HG02588 (cell line): ENCODE results near the gene TLCD3B.

Source experiments
- ATAC-seq: cut with Tn5 transposase; IDR thresholded peaks from one replicate; pipeline ENCODE4 v1.9.1; 2021; ENCODE audit warnings: mild to moderate bottlenecking, moderate library complexity; ENCODE audit not compliant: unreplicated experiment

TLCD3B gene

DNA sequence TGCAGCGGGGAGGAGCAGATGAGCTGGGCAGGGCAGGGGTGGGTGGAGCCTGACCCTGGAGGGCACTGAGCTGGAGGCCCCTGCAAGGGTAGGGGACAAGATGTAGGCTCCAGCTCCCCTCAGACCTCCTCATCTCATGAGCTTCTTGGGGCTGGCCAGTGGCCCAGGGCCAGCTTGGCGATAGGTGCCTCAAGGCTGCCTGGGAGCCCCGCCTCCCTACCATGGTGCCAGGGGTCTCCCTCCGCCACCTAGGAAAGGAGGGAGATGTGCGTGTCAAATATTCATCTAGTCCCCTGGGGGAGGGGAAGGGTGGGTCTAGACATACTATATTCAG lies 39.5 kb downstream of the TLCD3B start:
- no peak for ATAC-seq

DNA sequence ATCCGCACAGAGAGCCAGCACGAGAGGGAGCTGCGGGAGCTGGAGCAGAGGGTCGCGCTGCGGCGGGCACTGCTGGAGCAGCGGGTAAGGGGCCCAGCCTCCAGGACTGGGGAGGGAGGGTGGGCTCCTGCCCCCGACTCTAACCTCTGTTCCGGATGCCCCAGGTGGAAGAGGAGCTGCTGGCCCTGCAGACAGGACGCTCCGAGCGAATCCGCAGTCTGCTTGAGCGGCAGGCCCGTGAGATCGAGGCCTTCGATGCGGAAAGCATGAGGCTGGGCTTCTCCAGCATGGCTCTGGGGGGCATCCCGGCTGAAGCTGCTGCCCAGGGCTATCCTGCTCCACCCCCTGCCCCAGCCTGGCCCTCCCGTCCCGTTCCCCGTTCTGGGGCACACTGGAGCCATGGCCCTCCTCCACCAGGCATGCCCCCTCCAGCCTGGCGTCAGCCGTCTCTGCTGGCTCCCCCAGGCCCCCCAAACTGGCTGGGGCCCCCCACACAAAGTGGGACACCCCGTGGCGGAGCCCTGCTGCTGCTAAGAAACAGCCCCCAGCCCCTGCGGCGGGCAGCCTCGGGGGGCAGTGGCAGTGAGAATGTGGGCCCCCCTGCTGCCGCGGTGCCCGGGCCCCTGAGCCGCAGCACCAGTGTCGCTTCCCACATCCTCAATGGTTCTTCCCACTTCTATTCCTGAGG lies 40.0 kb downstream of the TLCD3B start:
- no peak for ATAC-seq

DNA sequence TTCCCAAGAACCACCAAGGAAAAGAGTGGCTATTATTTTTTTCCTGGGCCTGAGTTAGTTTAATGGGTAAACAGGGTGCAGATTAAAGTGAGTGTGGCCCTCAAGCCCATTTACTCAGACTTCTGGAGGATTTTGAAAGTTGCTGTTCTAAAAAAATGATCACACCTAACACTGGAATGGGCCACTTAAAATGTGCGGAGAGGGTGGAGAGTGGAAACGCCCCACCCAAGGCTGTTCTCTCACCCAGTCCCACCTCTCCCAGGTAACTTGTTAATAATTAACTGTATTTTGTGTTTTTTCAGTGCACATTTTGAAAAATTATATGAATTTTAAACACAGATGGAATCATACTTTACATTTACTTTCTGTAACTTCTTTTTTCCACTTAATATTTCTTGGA lies 41.0 kb downstream of the TLCD3B start:
- no peak for ATAC-seq

DNA sequence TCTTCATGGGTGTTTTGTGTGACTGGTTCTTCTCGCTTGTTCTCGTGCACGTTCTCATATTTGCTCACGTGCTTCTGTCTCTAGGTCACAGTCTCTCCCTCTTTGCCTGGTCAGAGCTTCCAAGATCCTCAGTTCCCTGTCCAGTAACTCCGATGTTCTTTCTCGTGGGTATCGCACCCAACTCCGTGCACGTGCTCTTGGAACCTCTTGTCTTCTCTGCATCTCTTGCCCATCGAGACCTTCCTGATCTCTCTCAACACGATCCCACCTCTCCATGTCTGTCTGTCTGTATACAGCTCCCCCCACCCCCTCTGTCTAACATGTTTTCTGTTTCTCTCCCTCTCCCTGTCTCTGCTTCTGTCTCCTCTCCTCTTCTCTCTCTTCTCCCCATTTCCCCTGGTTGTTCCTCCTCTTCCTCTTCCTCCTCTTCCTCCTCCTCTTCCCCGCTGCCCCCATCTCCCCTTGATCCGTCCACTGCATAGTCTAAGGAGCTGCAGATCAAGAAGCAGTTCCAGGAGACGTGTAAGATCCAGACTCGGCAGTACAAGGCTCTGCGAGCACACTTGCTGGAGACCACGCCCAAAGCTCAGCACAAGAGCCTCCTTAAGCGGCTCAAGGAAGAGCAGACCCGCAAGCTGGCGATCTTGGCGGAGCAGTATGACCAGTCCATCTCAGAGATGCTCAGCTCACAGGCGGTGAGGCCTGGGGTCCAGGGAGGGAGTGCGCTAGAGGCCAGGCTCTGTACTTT lies 41.8 kb downstream of the TLCD3B start:
- no peak for ATAC-seq

DNA sequence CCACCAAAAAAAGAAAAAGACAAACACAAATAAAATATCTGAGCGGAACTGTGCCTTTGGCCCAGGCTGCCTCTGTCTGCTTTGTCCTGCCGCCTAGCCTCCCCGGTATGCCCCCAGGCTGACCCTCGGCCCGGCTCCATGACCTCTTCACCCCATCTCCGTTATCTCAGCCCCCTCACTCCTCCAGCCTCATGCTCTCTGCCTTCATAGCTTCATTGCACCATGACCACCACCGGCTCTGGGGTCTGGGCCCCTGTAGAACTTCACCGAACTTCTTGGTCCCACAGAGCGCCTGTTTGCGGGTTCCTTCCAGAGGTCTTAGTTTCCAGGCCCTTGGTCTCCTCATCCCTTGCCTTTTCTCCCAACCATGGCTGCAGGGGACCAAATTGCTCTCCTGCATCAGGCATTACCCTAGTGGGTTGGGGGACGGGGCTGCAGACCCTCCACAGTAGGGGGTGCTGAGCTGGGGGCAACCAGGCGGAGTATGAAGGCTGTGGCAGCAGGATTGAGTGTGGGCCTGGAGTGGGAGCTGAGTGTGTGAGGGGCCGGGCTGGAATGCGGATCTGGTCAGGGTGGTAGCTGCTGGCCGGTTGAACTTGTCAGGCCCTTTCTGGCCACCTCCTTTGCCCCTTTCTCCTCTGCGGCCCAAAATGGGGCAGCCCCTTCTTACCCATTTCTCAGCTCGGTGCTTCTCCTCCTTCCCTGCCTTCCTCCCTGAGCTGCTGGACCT lies 42.6 kb downstream of the TLCD3B start:
- no peak for ATAC-seq

DNA sequence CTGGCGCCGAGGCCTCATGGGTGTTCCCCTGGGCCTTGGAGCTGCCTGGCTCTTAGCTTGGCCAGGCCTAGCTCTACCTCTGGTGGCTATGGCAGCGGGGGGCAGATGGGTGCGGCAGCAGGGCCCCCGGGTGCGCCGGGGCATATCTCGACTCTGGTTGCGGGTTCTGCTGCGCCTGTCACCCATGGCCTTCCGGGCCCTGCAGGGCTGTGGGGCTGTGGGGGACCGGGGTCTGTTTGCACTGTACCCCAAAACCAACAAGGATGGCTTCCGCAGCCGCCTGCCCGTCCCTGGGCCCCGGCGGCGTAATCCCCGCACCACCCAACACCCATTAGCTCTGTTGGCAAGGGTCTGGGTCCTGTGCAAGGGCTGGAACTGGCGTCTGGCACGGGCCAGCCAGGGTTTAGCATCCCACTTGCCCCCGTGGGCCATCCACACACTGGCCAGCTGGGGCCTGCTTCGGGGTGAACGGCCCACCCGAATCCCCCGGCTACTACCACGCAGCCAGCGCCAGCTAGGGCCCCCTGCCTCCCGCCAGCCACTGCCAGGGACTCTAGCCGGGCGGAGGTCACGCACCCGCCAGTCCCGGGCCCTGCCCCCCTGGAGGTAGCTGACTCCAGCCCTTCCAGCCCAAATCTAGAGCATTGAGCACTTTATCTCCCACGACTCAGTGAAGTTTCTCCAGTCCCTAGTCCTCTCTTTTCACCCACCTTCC lies 43.5 kb downstream of the TLCD3B start:
- no peak for ATAC-seq

DNA sequence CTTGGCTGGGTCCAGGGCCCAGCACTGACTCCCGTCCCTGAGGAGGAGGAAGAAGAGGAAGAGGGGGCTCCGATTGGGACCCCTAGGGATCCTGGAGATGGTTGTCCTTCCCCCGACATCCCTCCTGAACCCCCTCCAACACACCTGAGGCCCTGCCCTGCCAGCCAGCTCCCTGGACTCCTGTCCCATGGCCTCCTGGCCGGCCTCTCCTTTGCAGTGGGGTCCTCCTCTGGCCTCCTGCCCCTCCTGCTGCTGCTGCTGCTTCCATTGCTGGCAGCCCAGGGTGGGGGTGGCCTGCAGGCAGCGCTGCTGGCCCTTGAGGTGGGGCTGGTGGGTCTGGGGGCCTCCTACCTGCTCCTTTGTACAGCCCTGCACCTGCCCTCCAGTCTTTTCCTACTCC lies 44.1 kb downstream of the TLCD3B start:
- no peak for ATAC-seq

DNA sequence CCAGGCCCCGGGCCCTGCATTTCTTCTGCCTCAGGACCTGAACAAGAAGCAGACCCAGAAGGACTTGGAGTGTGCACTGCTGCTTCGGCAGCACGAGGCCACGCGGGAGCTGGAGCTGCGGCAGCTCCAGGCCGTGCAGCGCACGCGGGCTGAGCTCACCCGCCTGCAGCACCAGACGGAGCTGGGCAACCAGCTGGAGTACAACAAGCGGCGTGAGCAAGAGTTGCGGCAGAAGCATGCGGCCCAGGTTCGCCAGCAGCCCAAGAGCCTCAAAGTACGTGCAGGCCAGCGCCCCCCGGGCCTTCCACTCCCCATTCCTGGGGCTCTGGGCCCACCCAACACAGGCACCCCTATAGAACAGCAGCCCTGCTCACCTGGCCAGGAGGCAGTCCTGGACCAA lies 44.8 kb downstream of the TLCD3B start:
- no peak for ATAC-seq

DNA sequence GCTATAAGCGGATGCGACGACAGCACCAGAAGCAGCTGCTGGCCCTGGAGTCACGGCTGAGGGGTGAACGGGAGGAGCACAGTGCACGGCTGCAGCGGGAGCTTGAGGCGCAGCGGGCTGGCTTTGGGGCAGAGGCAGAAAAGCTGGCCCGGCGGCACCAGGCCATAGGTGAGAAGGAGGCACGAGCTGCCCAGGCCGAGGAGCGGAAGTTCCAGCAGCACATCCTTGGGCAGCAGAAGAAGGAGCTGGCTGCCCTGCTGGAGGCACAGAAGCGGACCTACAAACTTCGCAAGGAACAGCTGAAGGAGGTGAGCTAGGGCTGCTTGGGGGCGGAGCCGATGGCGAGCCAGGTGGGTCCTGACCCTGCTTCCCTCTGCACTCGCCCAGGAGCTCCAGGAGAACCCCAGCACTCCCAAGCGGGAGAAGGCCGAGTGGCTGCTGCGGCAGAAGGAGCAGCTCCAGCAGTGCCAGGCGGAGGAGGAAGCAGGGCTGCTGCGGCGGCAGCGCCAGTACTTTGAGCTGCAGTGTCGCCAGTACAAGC lies 45.7 kb downstream of the TLCD3B start:
- no peak for ATAC-seq

DNA sequence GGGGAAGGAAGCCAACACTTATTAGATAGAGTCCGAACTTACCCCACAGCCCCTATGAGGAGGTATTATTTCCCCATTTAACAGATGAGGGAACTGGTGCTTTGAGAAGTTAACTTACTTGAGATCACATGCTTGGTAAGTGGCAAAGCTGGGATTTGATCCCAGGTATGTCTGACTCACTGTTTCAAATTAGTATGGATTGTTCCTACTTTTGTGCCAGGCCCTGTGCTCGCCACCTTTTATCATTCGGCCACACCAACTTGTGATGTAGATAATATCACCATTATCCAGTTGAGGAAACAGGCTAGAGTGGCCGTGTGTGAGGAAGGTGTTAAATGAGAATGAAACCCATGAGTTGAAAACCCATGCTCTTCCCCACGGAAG lies 46.3 kb downstream of the TLCD3B start:
- ATAC-seq = no peak

DNA sequence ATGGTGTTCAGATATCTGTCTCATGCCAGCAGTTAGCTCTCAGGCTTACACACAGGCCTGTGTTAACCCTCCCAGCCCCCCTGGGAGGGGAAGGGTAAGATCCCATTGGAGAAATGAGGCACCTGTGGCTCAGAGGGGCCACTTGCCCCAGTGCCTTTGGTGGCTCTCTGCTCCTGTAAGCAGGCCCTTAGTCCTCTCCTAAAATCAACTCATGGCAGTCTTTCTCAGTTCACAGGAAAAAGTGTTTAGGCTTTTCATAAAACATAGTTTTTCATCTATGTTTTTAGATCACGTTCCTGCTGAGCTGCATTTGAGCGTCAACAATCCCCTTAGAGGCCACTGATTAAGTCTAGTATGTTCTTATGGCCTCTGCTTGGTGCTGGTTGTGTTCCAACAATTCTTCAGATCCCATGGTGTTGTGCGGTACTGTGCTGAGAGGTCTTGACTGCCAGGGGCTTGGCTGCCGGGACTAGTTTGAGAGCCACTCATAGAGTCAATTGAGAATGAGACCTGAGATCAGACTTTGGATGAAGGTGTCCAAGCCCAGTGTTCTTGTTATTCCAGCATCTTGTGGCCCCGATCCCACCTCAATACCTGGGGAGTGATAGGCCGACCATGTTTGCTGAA lies 46.8 kb downstream of the TLCD3B start:
- no peak for ATAC-seq

DNA sequence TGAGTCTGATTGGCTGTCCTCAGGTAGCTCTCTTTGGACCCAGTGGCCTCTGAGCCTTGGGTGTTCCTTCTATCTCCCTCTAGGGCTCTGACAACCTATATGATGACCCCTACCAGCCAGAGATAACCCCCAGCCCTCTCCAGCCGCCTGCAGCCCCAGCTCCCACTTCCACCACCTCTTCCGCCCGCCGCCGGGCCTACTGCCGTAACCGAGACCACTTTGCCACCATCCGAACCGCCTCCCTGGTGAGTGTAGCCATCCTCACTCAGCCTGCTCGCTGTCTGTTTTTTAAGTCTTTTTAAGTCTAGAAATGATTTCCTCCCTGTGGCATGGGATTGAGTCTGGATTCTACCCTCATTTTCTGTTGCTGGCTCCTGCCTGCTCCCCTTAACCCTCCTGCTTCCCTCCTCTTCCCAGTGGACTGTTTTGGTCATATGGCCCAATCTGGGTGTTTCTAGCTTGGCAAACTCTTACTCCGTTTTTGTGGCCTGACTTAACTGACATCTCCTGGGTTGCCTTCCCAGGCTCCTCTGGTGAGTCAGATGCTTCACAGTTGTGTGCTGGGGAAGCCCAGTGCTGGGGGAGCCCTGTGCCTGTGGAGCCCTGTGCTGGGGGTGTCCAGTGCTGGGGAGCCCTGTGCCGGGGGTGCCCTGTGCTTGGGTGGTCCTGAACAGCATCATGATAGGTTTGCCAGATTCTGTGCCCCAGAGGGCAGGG lies 47.5 kb downstream of the TLCD3B start:
- ATAC-seq = no peak

DNA sequence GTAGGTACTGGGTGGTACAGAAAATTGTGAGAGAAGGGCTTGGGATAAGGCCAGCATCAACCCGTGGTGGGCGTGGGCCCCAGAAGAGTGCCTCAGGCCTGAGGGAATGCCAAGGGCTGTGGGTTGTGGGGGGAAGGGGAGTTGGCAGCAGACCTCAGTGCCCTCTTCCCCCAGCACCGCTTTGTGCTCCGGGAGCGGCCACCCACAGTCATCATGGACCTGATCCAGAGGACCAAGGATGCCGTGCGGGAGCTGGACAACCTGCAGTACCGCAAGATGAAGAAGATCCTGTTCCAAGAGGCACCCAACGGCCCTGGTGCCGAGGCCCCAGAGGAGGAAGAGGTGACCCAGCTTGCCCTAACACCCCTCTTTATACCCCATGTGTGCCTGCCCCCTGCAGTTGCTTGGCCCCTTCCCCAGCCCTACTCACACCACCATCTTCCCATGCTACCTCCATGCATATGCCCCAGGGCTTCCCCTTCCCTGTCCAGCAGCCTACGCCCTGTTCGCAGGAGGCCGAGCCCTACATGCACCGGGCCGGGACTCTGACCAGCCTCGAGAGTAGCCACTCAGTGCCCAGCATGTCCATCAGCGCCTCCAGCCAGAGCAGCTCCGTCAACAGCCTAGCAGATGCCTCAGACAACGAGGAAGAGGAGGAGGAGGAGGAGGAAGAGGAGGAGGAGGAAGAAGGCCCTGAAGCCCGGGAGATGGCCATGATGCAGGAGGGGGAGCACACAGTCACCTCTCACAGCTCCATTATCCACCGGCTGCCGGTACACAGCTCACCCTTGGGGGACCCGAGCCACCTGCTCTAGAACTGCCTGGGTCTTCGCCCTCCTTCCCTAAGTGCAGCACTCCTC lies 48.3 kb downstream of the TLCD3B start:
- ATAC-seq = no peak

DNA sequence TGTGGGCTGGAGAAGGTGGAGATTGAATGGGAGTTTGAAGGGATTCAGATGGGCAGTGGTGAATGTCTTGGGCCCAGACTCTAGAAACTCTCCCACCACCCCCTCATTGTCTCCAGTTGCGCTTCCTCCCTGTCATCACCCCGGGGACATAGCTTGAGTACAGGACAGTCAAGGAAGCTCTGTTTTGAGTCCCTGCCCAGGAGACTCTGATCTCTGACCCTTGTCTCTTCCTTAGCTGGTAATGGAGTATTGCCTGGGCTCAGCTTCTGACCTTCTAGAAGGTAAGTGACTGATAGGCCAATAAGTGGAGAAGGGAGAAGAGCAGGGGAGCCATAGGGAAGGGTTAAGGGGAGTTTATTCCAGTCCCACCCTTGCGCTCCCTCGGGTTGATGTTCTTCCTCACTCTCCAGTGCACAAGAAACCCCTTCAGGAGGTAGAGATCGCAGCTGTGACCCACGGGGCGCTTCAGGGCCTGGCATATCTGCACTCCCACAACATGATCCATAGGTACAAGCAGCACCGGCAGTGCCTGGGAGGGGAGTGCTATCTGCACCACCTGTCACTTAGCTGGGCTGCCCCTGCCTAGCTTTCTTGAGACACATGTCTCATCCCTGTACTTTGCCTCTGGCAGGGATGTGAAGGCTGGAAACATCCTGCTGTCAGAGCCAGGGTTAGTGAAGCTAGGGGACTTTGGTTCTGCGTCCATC lies 52.4 kb downstream of the TLCD3B start:
- no peak for ATAC-seq

DNA sequence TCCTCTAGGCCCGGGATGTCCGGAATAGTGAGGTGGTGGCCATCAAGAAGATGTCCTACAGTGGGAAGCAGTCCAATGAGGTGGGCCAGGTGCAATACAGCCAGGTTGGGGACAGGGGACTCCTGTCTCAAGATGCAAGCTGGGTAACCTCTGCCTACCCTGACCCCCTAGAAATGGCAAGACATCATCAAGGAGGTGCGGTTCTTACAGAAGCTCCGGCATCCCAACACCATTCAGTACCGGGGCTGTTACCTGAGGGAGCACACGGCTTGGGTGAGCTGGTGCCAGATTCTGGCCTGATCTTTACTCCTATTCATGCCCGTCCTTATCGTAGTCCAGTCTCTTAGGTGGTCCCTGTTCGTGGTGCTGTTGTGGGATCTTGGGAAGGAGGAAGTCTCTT lies 53.0 kb downstream of the TLCD3B start:
- no peak for ATAC-seq

DNA sequence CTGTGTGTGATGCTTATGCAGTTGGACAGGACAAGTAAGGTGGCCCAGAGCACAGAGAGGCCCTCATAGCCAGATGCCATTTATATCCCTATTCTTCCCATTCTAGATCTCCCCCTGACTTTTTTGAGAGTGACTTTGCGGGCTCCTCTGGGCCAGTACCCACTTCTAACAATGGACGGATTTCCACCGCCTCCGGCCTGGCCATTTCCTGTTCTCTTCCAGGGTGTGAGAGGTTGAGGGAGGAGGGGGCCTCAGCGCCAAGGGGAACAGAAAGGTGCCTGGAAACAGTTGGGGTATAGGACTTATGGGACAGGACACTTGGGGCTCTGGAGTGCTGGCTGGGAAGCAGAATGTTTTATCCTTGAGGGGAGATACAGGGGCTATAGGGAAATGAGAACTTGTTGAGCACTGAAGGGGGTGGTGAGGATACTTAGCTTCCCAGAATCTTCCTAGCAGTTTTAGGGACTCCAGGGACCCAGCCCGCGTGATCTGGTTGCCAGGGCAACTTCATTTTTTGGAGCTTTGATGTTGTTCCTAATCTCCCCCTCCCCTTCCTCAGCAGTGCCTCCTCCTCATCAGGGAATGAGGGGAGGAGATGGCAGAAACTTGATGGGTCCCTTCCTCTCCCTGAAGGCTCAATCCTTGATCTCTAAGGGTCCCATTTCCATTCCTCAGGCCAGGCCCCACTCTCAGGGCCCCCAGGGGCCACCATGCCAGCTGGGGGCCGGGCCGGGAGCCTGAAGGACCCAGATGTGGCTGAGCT lies 53.8 kb downstream of the TLCD3B start:
- ATAC-seq = no peak

DNA sequence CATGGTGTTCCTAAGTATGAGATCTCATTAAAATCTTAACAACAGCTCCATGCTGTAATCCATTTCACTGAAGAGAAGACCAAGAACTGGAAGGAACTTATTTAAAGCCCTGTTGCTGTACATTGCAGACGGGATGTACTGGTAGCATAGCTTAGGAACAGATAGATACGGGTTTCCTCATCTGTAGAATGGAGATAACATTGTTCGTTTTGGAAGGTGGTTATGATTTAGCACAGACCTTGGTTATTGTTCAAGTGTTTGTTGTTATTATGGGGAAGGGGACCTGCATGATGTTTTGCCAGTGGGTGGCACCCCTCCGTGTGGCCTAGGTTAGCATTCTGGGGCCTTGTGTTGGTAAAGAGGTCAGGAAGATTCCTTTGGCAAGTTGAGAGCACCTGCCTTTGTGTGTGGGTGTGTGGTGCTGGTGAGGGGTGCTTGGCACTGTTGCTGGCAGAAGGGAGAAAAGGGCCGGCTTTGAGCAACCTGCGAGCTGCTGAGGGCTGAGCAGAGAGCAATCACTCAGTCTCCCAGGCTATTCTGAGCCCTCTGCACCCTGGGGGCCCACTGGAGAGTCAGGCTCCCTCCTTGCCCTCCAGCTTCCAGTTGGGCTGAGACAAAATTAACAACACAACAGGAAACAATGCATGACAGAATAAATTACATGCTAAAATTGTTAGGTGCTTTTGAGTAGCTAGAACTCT lies 55.1 kb downstream of the TLCD3B start:
- no peak for ATAC-seq
